GM21528 (cell line): ENCODE results near the gene DESI2.
"Not testable (repeated sequence)": the region's sequence is repeated elsewhere in the genome, so short reads cannot be mapped to it uniquely, and the experiment has no call there.

ENCODE experiments used
- ATAC-seq: cut with Tn5 transposase; IDR thresholded peaks from one replicate; pipeline ENCODE4 v1.9.1; 2021; ENCODE audit warnings: mild to moderate bottlenecking, moderate library complexity; ENCODE audit not compliant: unreplicated experiment, low FRiP score

Gene DESI2

GRCh38 chr1:244702620-244703019, 49.7 kb downstream of the DESI2 start:
- ATAC-seq, result no peak

- no peak for ATAC-seq
These were observed 51.2 kb downstream of the DESI2 start for GRCh38 chr1:244704107-244704506.

GRCh38 chr1:244705261-244706234, 52.6 kb downstream of the DESI2 start:
- no peak for ATAC-seq

GRCh38 chr1:244709076-244709475, 56.1 kb downstream of the DESI2 start:
- ATAC-seq, result no peak

DNA sequence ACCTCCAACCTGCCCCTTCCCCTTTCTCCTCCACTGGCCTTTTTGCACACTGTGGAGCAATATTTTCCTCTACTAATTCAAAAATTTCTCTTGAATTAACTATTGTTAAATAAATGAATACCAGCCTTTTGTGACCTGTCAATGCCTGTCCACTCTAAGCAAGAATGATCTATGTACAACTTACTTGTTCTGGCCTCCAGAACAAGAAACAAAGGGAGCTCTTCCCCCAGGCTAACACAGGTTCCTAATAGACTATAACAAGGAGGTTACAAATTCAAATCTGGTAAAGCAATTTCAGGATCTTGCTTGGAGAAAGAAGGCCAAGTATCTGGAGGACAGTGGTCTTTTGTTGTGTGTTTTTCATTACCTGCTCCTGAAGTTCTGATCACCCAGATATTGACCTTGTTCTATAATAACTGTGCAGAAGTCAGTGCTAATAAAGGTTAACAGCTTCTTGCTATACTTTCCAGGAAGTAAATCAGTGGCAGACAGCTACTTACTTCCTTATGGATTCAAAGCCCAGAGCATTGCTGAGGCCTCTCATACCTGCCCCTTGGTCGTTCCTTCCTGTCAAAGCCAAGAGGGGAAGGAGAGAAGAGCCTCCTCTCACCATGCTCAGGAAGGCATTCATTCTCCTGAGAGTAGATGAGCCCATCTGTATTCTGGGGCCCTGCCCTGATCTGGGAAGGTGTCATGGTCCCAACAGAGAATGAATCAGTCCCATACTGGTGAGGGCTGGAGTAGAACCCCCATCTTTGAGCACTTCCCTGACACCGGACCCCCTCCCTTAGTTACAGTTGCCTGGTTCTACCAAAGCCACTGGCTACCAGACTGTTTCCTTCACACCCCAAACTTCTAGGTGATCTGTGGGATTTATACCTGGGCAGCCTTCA, 56.8 kb downstream of the DESI2 start:
- no peak for ATAC-seq

GRCh38 chr1:244710474-244711062, 57.6 kb downstream of the DESI2 start:
- ATAC-seq, result no peak

GRCh38 chr1:244712669-244713068, 59.7 kb downstream of the DESI2 start:
- ATAC-seq, result no peak

DNA sequence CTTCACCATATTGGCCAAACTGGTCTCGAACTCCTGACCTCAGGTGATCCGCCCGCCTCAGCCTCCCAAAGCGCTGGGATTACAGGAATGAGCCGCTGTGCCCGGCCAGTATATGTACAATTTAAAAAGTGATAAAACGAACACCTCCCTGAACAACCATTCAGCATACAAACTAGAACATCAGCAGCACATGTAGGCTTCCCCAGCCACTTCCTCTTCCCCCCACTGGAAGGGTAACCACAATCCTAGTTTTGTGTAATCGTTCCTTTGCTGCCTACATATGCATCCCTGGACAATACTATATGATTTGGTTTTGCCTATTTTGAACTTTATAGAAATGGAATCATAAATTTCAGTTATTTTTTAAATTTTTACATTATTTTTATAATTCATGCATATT, 60.4 kb downstream of the DESI2 start:
- no peak for ATAC-seq

DNA sequence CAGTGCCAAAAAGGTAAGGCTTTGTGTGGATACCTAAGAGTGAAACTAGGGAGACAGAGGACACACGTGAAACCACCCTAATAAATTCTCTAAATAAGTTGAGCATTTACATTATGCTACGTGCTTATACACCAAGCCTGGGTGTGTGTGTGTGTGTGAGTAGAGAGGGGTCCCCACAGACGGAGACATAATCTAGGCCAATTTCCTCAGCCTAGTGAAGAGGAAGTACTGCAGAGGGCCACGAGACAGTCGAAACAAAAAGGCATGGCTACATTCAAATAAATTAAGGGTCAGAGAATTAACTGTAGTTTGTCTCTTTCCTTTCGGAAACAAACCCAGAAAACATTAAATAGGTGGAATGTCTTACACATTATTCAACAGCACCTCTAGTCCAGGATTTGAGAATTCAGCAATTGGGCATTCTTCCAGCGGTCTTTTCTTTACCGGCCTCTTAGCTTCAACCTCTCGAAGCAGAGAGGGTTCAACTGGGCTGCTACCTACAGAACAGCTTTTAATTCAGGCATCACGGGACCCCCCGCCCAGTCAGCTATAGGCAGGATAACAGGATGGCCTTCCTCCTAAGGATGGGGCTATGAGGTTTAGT, 75.0 kb downstream of the DESI2 start:
- no peak for ATAC-seq

GRCh38 chr1:244730153-244730933, 77.4 kb downstream of the DESI2 start:
- ATAC-seq, result no peak

DNA sequence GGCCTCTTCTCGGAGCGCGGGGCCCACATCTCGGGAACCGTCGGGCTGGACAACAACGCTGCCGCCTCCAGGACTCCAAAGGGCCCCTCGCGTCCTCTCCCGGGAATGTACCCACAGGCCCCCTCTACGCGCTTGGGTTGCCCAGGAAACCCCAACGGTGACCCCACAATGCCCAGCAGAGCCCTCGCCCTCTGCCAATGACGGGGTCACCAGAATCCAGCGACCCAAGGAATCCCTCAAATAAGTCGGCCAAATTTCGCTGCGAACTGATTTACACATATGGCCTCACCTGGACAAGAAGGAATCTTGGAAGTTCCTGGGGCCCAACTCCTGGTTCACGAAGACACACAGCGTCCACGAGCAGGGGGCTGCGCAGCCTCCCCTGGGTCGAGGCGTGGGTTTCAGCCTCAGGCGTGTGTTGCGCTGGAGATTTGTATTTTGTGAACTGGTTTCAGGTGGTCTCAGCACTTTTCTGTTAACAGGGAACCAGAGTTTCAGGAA, 78.1 kb downstream of the DESI2 start:
- no peak for ATAC-seq

DNA sequence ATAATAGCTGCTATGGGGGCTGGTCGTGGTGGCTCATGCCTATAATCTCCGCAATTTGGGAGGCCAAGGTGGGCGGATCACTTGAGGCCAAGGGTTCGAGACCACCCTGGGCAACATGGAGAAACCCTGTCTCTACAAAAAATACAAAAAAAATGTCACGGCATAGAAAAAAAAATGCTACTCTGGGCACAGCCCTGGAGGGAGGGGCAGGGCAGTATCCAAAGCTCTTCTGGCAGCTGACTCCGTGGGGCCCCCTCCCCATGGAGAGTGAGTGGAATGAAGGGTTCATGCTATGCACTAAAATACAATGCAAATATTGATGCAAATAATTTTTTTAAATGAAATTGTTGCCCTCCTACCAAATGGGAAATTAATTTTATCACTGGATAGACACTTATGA, 78.7 kb downstream of the DESI2 start:
- ATAC-seq, result no peak

DNA sequence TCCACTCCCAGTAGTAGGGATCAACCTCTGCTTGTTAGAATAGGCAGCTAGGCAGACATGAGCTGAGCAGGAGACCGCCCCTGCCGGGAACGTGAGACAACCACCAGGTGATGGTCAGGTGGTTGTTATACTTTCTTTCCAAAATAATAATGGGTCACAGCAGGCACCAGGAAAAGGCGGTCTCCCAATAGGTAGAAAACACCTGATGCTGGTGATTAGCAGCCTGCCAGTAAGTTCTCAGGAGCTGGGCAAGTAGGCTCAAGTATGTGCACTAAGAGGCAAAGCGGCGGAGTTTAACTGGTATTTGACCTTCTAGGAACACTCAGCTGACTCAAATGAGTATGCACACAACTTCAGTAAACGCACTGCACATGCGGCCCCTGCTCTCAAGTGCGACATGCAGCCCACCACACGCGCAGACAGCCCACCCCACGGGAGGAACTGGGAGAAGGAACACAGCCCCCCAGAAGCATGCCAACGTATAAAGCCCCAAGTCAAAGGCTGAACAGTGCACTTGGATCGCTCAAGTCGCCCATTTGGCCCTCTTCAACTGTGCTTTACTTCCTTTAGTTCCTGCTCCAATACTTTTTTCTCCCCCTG, 80.0 kb downstream of the DESI2 start:
- ATAC-seq, result no peak

- no peak for ATAC-seq
These were observed 82.5 kb downstream of the DESI2 start for GRCh38 chr1:244735404-244735803.

- no peak for ATAC-seq
These were observed 83.1 kb downstream of the DESI2 start for GRCh38 chr1:244735876-244736561.

DNA sequence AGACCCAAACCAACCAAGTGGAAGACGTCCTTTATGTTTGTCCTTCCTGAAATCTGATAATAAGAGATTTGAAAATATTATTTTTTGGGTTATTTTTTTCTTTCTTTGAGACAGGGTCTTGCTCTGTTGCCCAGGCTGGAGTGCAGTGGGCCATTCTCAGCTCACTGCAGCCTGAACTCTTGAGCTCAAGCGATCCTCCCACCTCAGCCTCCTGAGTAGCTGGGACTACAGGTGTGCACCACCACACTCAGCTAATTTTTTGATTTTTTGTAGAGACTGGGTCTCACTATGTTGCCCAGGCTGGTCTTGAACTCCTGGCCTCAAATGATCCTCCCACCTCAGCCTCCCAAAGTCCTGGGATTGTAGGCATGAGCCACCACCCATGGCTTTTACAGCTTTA, 86.2 kb downstream of the DESI2 start:
- not testable (repeated sequence) for ATAC-seq

DNA sequence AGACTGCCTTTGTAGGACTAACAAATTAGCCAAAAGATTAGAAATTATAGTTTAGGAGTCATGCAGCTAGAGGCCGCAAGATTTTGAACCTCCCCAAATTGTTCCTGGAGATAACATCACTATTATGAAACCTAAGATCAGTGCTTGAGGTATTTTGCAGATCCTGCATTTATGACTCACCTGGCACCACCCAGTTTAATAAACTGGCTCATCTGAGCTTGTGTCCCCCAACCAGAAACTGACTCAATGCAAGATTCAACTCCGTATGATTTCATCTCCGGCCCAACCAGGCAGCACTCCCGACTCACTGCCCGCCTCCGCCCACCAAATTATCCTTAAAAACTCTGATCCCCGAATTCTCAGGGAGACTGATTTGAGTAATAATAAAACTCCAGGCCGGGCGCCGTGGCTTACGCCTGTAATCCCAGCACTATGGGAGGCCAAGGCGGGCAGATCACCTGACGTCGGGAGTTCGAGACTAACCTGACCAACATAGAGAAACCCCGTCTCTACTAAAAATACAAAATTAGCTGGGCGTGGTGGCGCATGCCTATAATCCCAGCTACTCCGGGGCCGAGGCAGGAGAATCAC, 87.2 kb downstream of the DESI2 start:
- not testable (repeated sequence) for ATAC-seq

GRCh38 chr1:244741692-244742091, 88.8 kb downstream of the DESI2 start:
- ATAC-seq, result no peak
